ENCODE data around the gene NAT8L. TPM values are rescaled to one million over a fixed set of nuclear protein-coding genes. Genes with fewer than 3 reads are reported as not detected.
A peak's percentile ranks its signal among the peaks of the same experiment; 100 is the strongest.
"Not testable (repeated sequence)": the region's sequence is repeated elsewhere in the genome, so short reads cannot be mapped to it uniquely, and the experiment has no call there.

The NAT8L gene, protein sequence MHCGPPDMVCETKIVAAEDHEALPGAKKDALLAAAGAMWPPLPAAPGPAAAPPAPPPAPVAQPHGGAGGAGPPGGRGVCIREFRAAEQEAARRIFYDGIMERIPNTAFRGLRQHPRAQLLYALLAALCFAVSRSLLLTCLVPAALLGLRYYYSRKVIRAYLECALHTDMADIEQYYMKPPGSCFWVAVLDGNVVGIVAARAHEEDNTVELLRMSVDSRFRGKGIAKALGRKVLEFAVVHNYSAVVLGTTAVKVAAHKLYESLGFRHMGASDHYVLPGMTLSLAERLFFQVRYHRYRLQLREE
- total RNA-seq (ENCODE audit: low replicate concordance): 9.6 and 14.9 TPM in 2 replicates
- long read RNA-seq: 0 reads

DNA sequence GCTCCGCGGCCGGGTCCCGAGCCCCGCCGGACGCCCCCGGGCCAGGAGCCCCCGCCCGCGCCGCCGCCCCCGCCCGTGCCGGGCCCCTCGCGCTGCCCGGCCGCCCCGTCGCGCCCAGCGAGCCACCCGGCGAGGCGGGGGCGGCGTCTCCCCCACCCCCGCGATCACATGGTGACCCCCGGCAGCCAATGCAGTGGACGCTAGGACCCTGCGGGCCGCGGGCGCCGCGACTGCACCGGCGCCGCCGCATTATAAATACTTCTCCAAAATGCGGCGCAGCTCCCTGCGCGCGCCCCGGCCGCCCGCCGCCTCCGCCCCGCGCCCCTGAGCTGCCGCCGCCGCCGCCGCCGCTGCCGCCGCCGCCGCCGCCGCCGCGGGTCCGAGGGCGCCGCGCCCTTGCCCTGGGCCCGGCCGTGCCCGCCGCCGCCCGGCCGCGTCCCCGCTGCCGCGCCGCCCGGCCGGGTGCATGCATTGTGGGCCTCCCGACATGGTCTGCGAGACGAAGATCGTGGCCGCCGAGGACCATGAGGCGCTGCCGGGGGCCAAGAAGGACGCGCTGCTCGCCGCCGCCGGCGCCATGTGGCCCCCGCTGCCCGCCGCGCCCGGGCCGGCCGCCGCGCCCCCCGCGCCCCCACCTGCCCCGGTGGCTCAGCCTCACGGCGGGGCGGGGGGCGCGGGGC, at the start of gene NAT8L:
Gene NAT8L, plus strand, starts transcription at position 282 of the 680 bp plus-strand sequence. Its CDS starts 185 bp downstream, at position 467.
- Mint-ChIP-seq H3K27me3 (peaks cover 29% of the 10 kb centered on the region), H3K9me3 (no peaks in the 10 kb centered on the region), H3K4me3 (peak within 1 kb of the TSS; percentile 66), H3K36me3 (no peaks in the 10 kb centered on the region), H3K27ac (no peak within 1 kb of the TSS), H3K4me1 (ENCODE audit: unreplicated experiment) (no peaks in the 10 kb centered on the region)
- TF ChIP-seq, protein P1, sequence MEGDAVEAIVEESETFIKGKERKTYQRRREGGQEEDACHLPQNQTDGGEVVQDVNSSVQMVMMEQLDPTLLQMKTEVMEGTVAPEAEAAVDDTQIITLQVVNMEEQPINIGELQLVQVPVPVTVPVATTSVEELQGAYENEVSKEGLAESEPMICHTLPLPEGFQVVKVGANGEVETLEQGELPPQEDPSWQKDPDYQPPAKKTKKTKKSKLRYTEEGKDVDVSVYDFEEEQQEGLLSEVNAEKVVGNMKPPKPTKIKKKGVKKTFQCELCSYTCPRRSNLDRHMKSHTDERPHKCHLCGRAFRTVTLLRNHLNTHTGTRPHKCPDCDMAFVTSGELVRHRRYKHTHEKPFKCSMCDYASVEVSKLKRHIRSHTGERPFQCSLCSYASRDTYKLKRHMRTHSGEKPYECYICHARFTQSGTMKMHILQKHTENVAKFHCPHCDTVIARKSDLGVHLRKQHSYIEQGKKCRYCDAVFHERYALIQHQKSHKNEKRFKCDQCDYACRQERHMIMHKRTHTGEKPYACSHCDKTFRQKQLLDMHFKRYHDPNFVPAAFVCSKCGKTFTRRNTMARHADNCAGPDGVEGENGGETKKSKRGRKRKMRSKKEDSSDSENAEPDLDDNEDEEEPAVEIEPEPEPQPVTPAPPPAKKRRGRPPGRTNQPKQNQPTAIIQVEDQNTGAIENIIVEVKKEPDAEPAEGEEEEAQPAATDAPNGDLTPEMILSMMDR (conservative IDR thresholded peaks at IDR 0.05): no peak
- DNase-seq (ENCODE audit: extremely low spot score, unreplicated experiment): no peak

DNA sequence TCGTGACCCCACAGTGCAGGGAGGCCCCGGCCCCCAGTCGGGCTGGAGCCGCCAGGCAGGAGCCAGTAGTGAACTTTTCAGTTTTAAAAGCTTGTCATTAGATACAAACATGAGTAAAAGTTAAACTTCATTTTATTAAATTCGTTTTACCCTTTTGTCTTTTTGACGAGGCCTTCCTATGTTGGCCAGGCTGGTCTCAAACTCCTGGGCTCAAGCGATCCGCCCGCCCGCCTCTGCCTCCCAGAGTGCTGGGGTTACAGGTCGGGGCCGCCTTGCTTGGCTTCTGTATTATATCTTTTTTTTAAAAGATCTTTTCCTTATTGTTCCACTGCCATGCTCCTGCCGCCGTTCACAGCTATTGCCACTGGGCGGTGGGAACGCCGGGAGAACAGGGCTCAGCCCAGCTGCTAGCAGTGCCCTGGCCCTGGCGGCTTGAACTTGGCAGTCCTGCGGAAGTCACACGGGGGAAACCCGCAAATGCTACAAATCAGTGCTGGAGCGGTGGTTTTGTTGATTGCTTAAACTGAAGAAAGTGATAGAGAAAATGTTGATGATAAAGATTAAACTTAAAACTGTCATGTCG, 49.4 kb upstream of the NAT8L start:
- H3K36me3 Mint-ChIP-seq: peaks cover 8% of the 10 kb centered on the region
- H3K27me3 Mint-ChIP-seq: peaks cover 3% of the 10 kb centered on the region
- peak overlapping the region; percentile 96 for H3K4me3 Mint-ChIP-seq
- DNase-seq (ENCODE audit: extremely low spot score, unreplicated experiment): no peak
- H3K4me1 Mint-ChIP-seq (ENCODE audit: unreplicated experiment): peaks cover 17% of the 10 kb centered on the region
- no peaks in the 10 kb centered on the region for H3K9me3 Mint-ChIP-seq
- H3K27ac Mint-ChIP-seq: peak overlapping the region; percentile 95
- TF ChIP-seq, protein P1 (conservative IDR thresholded peaks at IDR 0.05): peak; percentile 66

DNA sequence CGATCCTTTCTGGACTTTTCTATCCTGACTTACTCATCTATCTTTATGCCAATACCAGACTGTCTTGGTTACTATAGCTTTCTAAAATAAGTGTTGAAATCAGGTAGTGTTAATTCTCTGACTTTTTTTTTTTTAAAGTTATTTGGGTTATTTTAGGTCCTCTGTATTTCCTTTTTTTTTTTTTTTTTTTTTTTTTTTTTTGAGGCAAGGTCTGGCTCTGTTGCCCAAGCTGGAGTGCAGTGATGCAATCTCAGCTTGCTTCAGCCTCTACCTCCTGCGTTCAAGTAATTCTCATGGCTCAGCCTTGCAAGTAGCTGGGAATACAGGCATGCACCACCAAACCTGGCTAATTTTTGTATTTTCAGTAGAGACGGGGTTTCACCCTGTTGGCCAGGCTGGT, 47.5 kb upstream of the NAT8L start:
- Mint-ChIP-seq H3K4me1 (ENCODE audit: unreplicated experiment) (peaks cover 9% of the 10 kb centered on the region), H3K27me3 (peaks cover 7% of the 10 kb centered on the region), H3K9me3 (no peaks in the 10 kb centered on the region), H3K36me3 (no peaks in the 10 kb centered on the region), H3K27ac (no peak overlapping the region), H3K4me3 (no peak overlapping the region)
- TF ChIP-seq, protein P1 (conservative IDR thresholded peaks at IDR 0.05): no peak
- DNase-seq (ENCODE audit: extremely low spot score, unreplicated experiment): no peak

DNA sequence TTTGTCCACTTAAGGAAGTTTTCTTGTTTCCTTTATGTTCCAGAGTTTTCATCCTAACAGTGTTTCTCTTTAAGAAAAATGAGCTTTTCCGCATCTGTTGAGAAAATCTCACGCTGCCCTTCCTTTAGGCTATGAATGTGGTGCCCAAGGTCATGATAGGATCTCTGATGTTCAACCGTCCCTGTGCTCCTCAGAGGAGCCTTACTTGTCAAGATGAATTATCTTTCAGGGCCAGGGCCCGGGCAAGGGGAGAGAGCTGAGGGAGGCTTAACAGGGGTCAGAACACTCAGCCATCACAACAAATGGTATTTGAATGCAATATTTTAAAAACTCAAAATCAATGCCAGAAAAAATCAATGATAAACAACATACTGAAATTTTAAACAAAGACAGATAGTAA, 44.1 kb upstream of the NAT8L start:
- no peaks in the 10 kb centered on the region for H3K9me3 Mint-ChIP-seq
- TF ChIP-seq, protein P1 (conservative IDR thresholded peaks at IDR 0.05): no peak
- peaks cover 7% of the 10 kb centered on the region for H3K27me3 Mint-ChIP-seq
- no peak for DNase-seq (ENCODE audit: extremely low spot score, unreplicated experiment)
- peaks cover under 1% of the 10 kb centered on the region for H3K4me1 Mint-ChIP-seq (ENCODE audit: unreplicated experiment)
- no peak overlapping the region for H3K4me3 Mint-ChIP-seq
- no peak overlapping the region for H3K27ac Mint-ChIP-seq
- H3K36me3 Mint-ChIP-seq: no peaks in the 10 kb centered on the region

DNA sequence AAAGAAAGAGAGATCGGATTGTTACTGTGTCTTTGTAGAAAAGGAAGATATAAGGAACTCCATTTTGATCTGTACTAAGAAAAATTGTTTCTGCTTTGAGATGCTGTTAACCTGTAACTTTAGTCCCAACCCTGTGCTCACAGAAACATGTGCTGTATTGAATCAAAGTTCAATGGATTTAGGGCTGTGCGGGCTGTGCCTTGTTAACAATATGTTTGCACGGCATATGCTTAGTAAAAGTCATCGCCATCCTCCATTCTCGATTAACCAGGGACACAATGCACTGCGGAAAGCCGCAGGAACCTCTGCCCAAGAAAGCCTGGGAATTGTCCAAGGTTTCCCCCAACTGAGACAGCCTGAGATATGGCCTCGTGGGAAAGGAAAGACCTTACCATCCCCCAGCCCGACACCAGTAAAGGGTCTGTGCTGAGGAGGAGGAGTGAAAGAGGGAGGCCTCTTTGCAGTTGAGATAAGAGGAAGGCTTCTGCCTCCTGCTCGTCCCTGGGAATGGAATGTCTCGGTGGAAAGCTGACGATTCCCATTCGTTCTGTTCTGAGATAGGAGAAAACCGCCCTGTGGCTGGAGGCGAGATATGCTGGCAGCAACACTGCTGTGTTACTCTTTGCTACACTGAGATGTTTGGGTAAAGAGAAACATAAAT, 37.6 kb upstream of the NAT8L start:
- H3K9me3 Mint-ChIP-seq; DNase-seq (ENCODE audit: extremely low spot score, unreplicated experiment); H3K36me3 Mint-ChIP-seq; H3K4me1 Mint-ChIP-seq (ENCODE audit: unreplicated experiment); H3K4me3 Mint-ChIP-seq; H3K27ac Mint-ChIP-seq: not testable (repeated sequence)
- peaks cover 45% of the 10 kb centered on the region for H3K27me3 Mint-ChIP-seq
